Panc1 (cell line): Measurements from ENCODE around the gene AKAP1. TPM values are rescaled to one million over a fixed set of nuclear protein-coding genes. Genes with fewer than 3 reads are reported as not detected.

ENCODE experiments used
- ATAC-seq: fragments of 200-7000 bp; cut with Tn5 transposase; 2 replicates; pipeline ENCODE4 v1.9.1; 2020; ENCODE audit warnings: mild to moderate bottlenecking, moderate library complexity
- BruUV-seq: library from RNA; stranded (reverse); fragments of 400-500 nt; replicated peaks from 2 replicates; lab custom pipeline; 2021; lab: Mats Ljungman, UMichigan
- CTCF ChIA-PET: fragments of 300-600 bp; sonication (Branson Sonifier 250); formaldehyde crosslinking; loops from one replicate; lab custom pipeline; 2022; ENCODE audit warnings: antibody characterized with exemption; lab: Charles Lee
- POLR2A ChIA-PET: fragments of 300-600 bp; sonication (Branson Sonifier 250); formaldehyde crosslinking; loops from one replicate; lab custom pipeline; 2022; ENCODE audit warnings: antibody characterized with exemption; lab: Charles Lee
- DNase-seq: peaks from one replicate; pipeline ENCODE4 v3.0.0-alpha.2; 2010; ENCODE audit warnings: low read depth, low spot score
- H3K27ac ChIP-seq: 2 replicates; pipeline ENCODE4 v1.5.1; 2011; ENCODE audit warnings: mild to moderate bottlenecking, low read length, inconsistent platforms
- H3K27me3 ChIP-seq: fragments of 200-500 bp; sonication (Bioruptor generic); 2 replicates; pipeline ENCODE4 v1.6.0; 2014; ENCODE audit warnings: low read length, inconsistent platforms; ENCODE audit not compliant: control insufficient read depth, insufficient read depth
- H3K36me3 ChIP-seq: fragments of 200-500 bp; sonication (Bioruptor generic); 2 replicates; pipeline ENCODE4 v1.5.1; 2014; ENCODE audit warnings: inconsistent platforms, mild to moderate bottlenecking, low read length, moderate library complexity; ENCODE audit not compliant: control insufficient read depth, insufficient read depth
- H3K4me1 ChIP-seq: 2 replicates; pipeline ENCODE4 v1.5.1; 2011; ENCODE audit warnings: inconsistent platforms, mild to moderate bottlenecking, low read length, moderate library complexity; ENCODE audit not compliant: control insufficient read depth, insufficient read depth
- H3K4me3 ChIP-seq, 2 experiments: 2 replicates each; pipeline ENCODE4 v1.5.1; 2011 to 2012; ENCODE audit warnings: low read depth in 2 of 2, low read length in 2 of 2, mild to moderate bottlenecking in 2 of 2, inconsistent platforms in 1 of 2, moderate library complexity in 1 of 2
- H3K9me3 ChIP-seq: fragments of 200-500 bp; sonication (Bioruptor generic); 2 replicates; pipeline ENCODE4 v1.5.1; 2014; ENCODE audit warnings: low read depth, mild to moderate bottlenecking, inconsistent platforms, low read length, moderate library complexity; ENCODE audit not compliant: control insufficient read depth, insufficient read depth
- CTCF ChIP-seq: fragments of 450-650 bp; IDR thresholded peaks from 2 replicates; pipeline ENCODE4 v1.5.1; 2017; ENCODE audit warnings: mild to moderate bottlenecking
- POLR2AphosphoS5 ChIP-seq: IDR thresholded peaks from 2 replicates; pipeline ENCODE4 v1.6.1; 2012; ENCODE audit warnings: mild to moderate bottlenecking, low read depth, low read length, moderate library complexity
- REST ChIP-seq, 2 experiments: IDR thresholded peaks; 2 replicates each; pipeline ENCODE4 v1.6.1; 2011 to 2012; ENCODE audit warnings: low read depth in 2 of 2, control low read depth in 1 of 2, low read length in 1 of 2, mild to moderate bottlenecking in 1 of 2, moderate library complexity in 1 of 2; ENCODE audit not compliant: insufficient read depth in 1 of 2
- SIN3A ChIP-seq: IDR thresholded peaks from 2 replicates; pipeline ENCODE4 v1.6.1; 2012; ENCODE audit warnings: low read depth, mild to moderate bottlenecking, low read length, moderate library complexity, borderline replicate concordance; ENCODE audit not compliant: insufficient read depth
- TCF7L2 ChIP-seq: IDR thresholded peaks from 2 replicates; pipeline ENCODE4 v1.6.1; 2011; ENCODE audit warnings: mild to moderate bottlenecking, low read depth, low read length, inconsistent platforms
- in situ Hi-C: cut with HindIII; loops from 2 replicates; pipeline ENCODE4 v1.10.0; 2016; ENCODE audit warnings: low sequenced_read_pairs, low pct_unique_long_range_greater_than_20kb
- intact Hi-C: fragments of 100-400 bp; cut with micrococcal nuclease; formaldehyde crosslinking; loops from one replicate; pipeline ENCODE4 v1.10.0; 2022; ENCODE audit not compliant: unreplicated experiment
- total RNA-seq: library from RNA; stranded (reverse); gene quantifications from one replicate; pipeline ENCODE4 v1.2.1, GENCODE V29; 2021; ENCODE audit not compliant: unreplicated experiment

Gene AKAP1
- total RNA-seq, 1 experiment from 2014 or later, result 52.7 TPM

- intact Hi-C loops, result loop anchor here (10.0 kb wide), 1 partner anchor 460 kb away; no protein-coding TSS in a partner anchor
- Histone ChIP-seq H3K36me3 (no peaks in the 10 kb centered on the region), H3K4me3 (no peak overlapping the region), H3K27ac (no peak overlapping the region), H3K9me3 (no peaks in the 10 kb centered on the region), H3K27me3 (no peaks in the 10 kb centered on the region), H3K4me1 (peaks cover 6% of the 10 kb centered on the region)
- no TSS peak for BruUV-seq
- DNase-seq (no peak), ATAC-seq (no peak)
- TF ChIP-seq TCF7L2, result no peak
- TF ChIP-seq CTCF, result no peak
- TF ChIP-seq SIN3A, result no peak
- no peak for TF ChIP-seq POLR2AphosphoS5
- TF ChIP-seq REST (IDR thresholded peaks at IDR 0.05; ENCODE audit: insufficient read depth in 1 of 2, low read depth in 2 of 2, low read length in 1 of 2), result no peak
- in situ Hi-C loops, result no loop called here
- POLR2A ChIA-PET, result no interaction called here
- CTCF ChIA-PET, result no interaction called here
These were observed 50.2 kb downstream of the AKAP1 start for GRCh38 chr17:57135026-57135788.

GRCh38 chr17:57135789-57136291 is 50.8 kb downstream of the AKAP1 start:
- in situ Hi-C loops, result no loop called here
- ChIA-PET POLR2A (no interaction called here), CTCF (no interaction called here)
- Histone ChIP-seq H3K27ac (no peak overlapping the region), H3K9me3 (no peaks in the 10 kb centered on the region), H3K4me1 (peaks cover under 1% of the 10 kb centered on the region), H3K27me3 (no peaks in the 10 kb centered on the region), H3K36me3 (no peaks in the 10 kb centered on the region), H3K4me3 (no peak overlapping the region)
- DNase-seq (no peak), ATAC-seq (no peak)
- TF ChIP-seq REST (IDR thresholded peaks at IDR 0.05; ENCODE audit: insufficient read depth in 1 of 2, low read depth in 2 of 2, low read length in 1 of 2) (no peak), POLR2AphosphoS5 (no peak), SIN3A (no peak), CTCF (no peak), TCF7L2 (no peak)
- intact Hi-C loops, result loop anchor here (10.0 kb wide), 1 partner anchor 459 kb away; no protein-coding TSS in a partner anchor
- no TSS peak for BruUV-seq
